Stomach smooth muscle (tissue), 2 donors: Measurements from ENCODE around the gene MRPS27.

Experiments used
- H3K27ac ChIP-seq: one replicate; pipeline ENCODE4 v1.7.0; 2013; ENCODE audit warnings: mild to moderate bottlenecking, low read length, inconsistent platforms
- H3K27me3 ChIP-seq, 2 donors: one replicate each; pipeline ENCODE4 v1.7.0; 2013; ENCODE audit warnings: low read length in 2 of 2; ENCODE audit not compliant: insufficient read depth in 2 of 2, control insufficient read depth in 1 of 2
- H3K36me3 ChIP-seq, 2 donors: one replicate each; pipeline ENCODE4 v1.7.0; 2013; ENCODE audit warnings: low read length in 2 of 2; ENCODE audit not compliant: control insufficient read depth in 2 of 2, insufficient read depth in 2 of 2
- H3K4me1 ChIP-seq: one replicate; pipeline ENCODE4 v1.7.0; 2013; ENCODE audit warnings: low read length; ENCODE audit not compliant: control insufficient read depth, insufficient read depth
- H3K4me3 ChIP-seq, 2 donors: one replicate each; pipeline ENCODE4 v1.7.0; 2013; ENCODE audit warnings: low read length in 2 of 2
- H3K9ac ChIP-seq, 2 donors: one replicate each; pipeline ENCODE4 v1.7.0; 2013; ENCODE audit warnings: low read length in 2 of 2, mild to moderate bottlenecking in 1 of 2
- H3K9me3 ChIP-seq, 2 donors: one replicate each; pipeline ENCODE4 v1.7.0; 2013; ENCODE audit warnings: low read length in 2 of 2; ENCODE audit not compliant: control insufficient read depth in 2 of 2
- donor health status: healthy.
- donor health status: Pancreatic carcinoma.

The MRPS27 gene

DNA sequence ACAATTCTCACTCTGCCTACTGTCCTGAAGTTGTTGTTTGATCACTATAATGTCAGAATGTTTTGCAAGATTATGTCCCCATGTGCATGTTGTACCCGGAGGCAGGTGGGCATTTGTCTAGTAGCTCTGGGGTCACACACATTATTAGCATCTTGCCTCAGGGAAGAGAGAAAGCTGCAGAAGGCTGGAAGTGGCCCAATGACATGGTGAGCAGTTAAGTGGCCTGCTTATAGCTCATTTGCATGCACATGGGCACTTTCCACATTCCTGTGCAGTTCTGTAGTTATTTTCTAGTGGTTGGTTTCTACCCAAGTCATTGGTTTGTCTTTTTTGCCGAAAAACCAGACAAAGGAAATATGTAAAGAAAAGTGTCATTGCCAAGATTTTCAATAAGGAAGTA lies 131.9 kb downstream of the MRPS27 start:
- Histone ChIP-seq H3K27me3 (no peaks in the 10 kb centered on the region), H3K36me3 (peaks cover 18 to 35% of the 10 kb centered on the region in 2 donors), H3K9me3 (no peaks in the 10 kb centered on the region), H3K4me3 (no peak overlapping the region), H3K4me1 (peaks cover 35% of the 10 kb centered on the region), H3K9ac (no peak overlapping the region), H3K27ac (no peak overlapping the region)

DNA sequence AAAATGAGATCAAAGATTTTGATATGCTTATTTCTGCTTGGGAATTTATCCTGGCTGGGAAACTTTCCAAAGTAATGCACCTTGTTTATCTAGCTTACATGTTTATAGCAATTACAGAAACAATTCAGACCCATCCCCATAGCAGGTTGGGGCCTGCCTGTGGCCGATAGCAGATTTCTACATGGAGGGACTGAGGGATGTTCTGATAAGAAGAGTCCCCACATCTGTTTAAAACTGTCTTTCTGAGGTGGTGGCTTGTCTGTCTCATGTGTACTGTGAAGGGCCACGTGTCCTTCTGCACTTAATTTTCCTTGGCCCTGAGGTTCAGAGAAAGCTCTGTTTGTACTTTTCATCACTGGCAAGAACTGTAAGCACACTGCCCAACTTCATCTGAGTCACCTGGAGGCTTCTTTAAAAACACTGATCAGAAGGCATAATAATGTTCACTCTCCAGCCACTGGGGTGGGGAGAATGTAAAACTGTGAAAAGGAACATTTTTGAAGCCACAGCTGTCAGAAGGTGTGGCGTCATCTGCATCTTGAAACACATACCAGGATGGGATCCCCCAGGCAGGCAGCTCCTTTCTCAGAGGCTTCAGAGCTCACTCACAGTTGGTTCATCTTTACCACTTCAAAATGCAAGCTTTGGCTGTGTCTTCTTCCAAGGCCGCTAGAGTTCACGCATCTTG lies 132.5 kb downstream of the MRPS27 start:
- H3K9me3 ChIP-seq, result no peaks in the 10 kb centered on the region
- peaks cover 39% of the 10 kb centered on the region for H3K4me1 ChIP-seq
- no peak overlapping the region for H3K27ac ChIP-seq
- no peak overlapping the region for H3K4me3 ChIP-seq
- no peak overlapping the region for H3K9ac ChIP-seq
- H3K27me3 ChIP-seq, result no peaks in the 10 kb centered on the region
- peaks cover 18 to 31% of the 10 kb centered on the region in 2 donors for H3K36me3 ChIP-seq

DNA sequence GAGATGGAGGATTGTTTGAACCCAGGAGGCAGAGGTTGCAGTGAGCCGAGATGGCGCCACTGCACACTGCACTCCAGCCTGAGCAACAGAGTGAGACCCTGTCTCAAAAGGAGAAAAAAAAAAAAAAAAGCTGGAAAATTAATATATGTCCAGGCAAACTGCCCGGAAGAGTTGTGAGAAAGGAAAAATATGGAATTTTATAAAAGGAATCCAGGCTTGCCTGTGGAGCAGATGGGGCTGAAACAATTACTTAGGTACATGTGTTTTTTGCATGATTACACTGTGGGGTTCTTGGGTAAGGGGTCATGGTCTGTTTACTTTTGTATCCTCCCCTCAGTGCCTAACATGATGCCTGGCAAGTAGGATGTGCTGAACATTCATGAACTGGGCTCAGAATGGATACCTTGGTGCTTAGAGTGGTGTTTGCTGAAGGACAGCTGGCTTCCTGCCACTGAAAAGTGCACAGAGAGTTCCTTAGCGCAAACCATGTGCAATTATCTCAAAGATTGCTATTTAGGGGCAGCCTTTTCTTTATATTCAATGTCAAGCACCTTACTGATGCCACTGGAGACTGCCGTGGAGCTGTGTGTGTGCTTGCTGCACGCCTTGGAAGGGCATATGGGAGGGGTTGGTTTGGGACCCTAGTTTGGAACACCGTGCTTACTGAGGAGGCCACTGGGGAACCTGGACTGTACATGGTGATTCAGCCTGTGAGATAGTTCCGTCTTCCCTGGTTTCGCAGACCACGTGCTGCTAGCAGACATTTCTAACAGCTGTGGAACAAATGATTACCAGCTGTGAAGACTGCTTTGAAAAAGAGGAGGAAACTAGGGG lies 134.3 kb downstream of the MRPS27 start:
- Histone ChIP-seq H3K4me3 (no peak overlapping the region), H3K9me3 (no peaks in the 10 kb centered on the region), H3K36me3 (peaks cover 18 to 28% of the 10 kb centered on the region in 2 donors), H3K27me3 (no peaks in the 10 kb centered on the region), H3K9ac (no peak overlapping the region), H3K4me1 (peaks cover 37% of the 10 kb centered on the region), H3K27ac (no peak overlapping the region)

DNA sequence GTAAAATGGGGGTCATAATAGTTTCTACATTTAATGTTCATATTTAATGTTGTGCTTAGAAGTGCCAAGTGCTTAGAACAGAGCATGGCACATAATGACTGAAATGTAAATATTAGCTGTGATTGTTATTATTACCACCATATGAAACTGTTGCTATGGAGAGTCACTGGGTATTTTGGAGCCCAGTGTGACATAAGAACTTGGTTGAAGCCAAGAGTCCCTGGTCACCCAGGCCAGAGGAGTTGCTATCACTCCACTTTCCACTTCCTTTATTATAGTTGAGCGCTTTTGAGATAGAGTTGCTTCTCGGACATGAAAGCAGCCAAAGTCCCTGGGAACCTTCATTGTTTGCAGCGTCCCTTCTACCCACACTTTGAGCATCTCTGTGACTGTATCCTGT lies 135.6 kb downstream of the MRPS27 start:
- H3K4me1 ChIP-seq, result peaks cover 43% of the 10 kb centered on the region

DNA sequence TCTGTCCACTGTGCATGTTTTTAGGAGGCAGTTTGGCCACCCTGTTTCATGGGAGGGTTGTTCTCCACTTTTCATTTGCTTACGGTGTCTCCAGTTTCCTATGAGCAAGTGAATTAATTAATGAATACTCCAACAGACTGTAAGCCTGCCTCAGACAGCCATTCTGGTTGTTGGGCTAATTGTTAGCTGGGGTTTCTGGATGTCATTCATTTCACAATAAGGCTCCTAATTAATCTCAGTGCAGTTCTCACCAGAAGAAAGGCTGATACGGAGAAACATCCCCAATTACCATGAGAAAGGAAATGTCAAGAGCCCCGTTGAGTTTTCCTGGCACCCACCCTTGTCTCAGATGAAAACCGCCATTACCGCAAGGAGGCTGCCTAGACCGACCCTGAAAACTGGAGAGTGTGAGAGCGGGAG lies 136.9 kb downstream of the MRPS27 start:
- H3K27me3 ChIP-seq, result no peaks in the 10 kb centered on the region
- peaks cover 49% of the 10 kb centered on the region for H3K4me1 ChIP-seq
- no peak overlapping the region for H3K27ac ChIP-seq
- H3K36me3 ChIP-seq, result peaks cover 12 to 20% of the 10 kb centered on the region in 2 donors
- no peaks in the 10 kb centered on the region for H3K9me3 ChIP-seq
- no peak overlapping the region for H3K9ac ChIP-seq
- H3K4me3 ChIP-seq, result no peak overlapping the region

More for the DNA sequence above, 135.6 kb downstream of the MRPS27 start:
- Histone ChIP-seq H3K36me3 (peaks cover 18 to 28% of the 10 kb centered on the region in 2 donors), H3K9me3 (no peaks in the 10 kb centered on the region), H3K27me3 (no peaks in the 10 kb centered on the region), H3K4me3 (peak overlapping the region in 1 of 2 donors; percentile 10), H3K27ac (no peak overlapping the region), H3K9ac (no peak overlapping the region)

DNA sequence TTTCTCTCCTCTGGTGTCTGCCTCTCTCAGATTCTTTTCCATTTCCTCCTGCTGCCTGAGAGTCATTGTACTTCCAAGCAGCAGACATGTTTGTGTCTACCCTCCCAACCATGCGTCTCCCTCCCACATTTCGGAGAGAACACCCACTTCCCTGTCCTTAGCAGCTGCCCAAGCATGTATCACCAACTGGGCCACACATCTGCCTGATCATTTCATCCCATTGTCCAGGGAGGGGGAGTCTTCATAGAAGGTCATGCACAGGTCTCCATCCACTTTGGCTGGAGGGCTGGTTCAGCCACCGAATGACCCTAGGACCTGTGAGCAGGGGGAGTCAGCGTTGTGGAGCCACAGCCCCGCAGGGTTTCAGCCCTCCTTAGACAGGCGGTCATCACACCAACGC lies 137.4 kb downstream of the MRPS27 start:
- no peaks in the 10 kb centered on the region for H3K27me3 ChIP-seq
- H3K27ac ChIP-seq, result no peak overlapping the region
- H3K36me3 ChIP-seq, result peaks cover 8 to 16% of the 10 kb centered on the region in 2 donors
- no peaks in the 10 kb centered on the region for H3K9me3 ChIP-seq
- H3K9ac ChIP-seq, result no peak overlapping the region
- H3K4me3 ChIP-seq, result no peak overlapping the region
- H3K4me1 ChIP-seq, result peaks cover 48% of the 10 kb centered on the region

DNA sequence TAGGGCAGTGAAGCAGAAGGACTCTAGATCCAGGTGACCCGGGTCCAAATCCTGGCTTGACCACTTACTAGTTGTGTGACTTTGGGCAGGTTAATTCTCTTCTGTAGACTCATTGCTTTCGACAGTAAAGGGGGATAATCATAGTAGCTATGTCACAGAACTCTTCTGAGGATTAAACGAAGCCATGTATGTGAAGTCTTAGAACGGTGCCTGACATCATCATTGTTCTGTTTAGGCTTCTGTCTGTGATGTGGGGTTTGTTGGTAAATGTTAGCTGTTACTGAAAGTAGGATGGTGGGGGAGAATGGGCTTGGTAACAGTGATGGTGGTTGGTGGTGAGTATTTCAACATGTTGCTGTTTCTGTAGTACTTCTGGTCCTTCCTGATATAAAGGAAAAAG lies 139.1 kb downstream of the MRPS27 start:
- peaks cover 0 to 13% of the 10 kb centered on the region in 2 donors for H3K36me3 ChIP-seq
- peaks cover 41% of the 10 kb centered on the region for H3K4me1 ChIP-seq
- H3K27ac ChIP-seq, result no peak overlapping the region
- no peaks in the 10 kb centered on the region for H3K27me3 ChIP-seq
- H3K4me3 ChIP-seq, result no peak overlapping the region
- H3K9me3 ChIP-seq, result no peaks in the 10 kb centered on the region
- H3K9ac ChIP-seq, result no peak overlapping the region

DNA sequence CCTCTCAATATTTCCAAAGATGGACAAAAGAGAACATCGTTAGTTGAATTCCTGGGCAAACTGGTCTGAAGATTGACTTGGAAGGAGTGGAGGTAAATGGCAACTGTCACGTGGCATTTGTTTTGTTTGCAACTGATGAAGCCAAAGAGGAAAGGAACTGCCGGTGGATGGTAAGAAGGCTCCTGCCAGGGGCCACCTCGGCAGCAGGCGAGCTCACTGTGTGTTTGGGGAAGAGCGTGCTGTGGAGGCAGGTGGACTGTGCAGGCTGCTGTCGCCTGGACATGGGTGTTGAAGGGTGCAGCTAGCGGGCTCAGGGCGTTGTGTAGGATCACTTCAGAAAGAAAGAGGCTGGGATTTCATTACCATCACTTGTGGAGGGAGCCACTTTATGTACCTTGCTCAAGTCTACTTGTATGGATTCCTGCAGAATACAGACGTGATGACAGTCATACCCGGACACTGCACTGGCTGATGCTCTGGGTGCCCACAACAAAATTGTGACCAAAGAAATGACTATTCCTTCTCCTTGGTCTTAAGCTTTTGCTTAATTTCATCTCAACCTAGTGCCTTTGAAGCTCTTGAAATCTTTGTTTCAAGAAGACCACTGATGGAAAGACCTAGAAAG lies 140.1 kb downstream of the MRPS27 start:
- Histone ChIP-seq H3K36me3 (peaks cover 0 to 10% of the 10 kb centered on the region in 2 donors), H3K27me3 (no peaks in the 10 kb centered on the region), H3K4me1 (peaks cover 31% of the 10 kb centered on the region), H3K9ac (peak overlapping the region; percentile 31 to 42), H3K27ac (peak overlapping the region; percentile 78), H3K4me3 (peak overlapping the region; percentile 61 to 68), H3K9me3 (no peaks in the 10 kb centered on the region)

DNA sequence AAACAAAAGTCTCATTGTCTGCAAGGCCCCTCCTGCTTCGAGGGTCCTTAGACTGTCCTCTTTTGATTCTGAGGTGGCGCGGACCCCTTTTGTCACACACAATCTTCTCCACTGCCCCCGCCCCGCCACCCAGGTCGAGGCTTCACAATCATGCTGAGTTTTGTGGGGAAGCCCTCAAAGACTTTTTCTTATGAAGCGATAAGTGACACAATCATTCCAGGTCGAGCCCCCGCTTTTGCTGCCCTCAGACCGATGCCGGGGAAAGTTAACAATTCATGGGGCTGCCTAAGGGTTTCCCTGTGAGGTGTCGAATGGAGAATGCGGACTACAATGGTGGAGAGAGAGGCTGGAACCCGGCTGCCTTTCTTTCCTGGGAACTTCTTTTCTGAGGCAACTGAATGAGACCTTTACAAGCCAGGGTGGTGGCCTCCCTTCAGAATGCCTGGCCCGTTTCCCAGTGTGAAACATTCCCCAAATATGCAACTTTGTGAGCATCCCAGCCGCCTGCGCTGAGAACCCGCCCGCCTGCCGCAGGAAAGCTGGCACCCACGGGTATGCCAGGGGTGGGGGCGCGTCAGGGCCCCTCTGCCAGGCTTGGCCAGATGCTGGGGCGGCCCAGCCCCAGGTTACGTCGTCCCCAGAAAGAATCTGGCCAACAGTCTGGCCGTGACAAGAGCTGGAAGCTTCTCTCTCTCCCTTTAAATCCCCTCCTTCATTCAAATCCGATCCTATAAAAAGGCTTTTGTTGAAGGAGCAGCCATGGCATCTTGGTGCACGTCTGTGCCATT lies 140.8 kb downstream of the MRPS27 start:
- Histone ChIP-seq H3K27ac (peak overlapping the region; percentile 78), H3K36me3 (peaks cover 0 to 7% of the 10 kb centered on the region in 2 donors), H3K4me3 (peak overlapping the region; percentile 61 to 68), H3K9ac (peak overlapping the region; percentile 36 to 42), H3K27me3 (no peaks in the 10 kb centered on the region), H3K9me3 (no peaks in the 10 kb centered on the region), H3K4me1 (peaks cover 24% of the 10 kb centered on the region)

DNA sequence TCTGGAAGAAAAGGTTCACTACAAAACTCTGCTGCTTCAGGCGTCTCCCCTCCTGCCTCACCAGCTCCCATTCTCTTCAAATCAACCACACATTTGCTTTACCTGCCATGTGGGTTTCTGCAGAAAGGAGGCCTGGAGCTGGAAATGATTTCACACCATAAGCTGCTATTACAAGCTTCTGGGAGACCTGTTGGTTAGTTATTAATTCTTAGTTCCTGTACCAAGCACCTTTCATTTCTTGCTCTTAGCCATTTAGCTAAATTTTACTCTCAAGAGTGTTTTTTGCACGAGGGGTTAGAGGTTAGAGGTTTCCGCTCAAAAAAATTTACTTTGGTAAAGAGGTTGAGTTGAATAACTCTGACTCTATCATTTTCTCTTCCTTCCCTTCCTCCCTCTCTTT lies 142.5 kb downstream of the MRPS27 start:
- Histone ChIP-seq H3K27ac (no peak overlapping the region), H3K9me3 (no peaks in the 10 kb centered on the region), H3K27me3 (no peaks in the 10 kb centered on the region), H3K36me3 (peaks cover 0 to 5% of the 10 kb centered on the region in 2 donors), H3K4me3 (no peak overlapping the region), H3K9ac (no peak overlapping the region), H3K4me1 (peaks cover 13% of the 10 kb centered on the region)
